GM12878 (cell line): Measurements from ENCODE around the gene INO80B. TPM values are rescaled to one million over a fixed set of nuclear protein-coding genes. Genes with fewer than 3 reads are reported as not detected.

Experiments
- ATAC-seq: fragments of 200-7000 bp; cut with Tn5 transposase; 3 replicates; pipeline ENCODE4 v1.9.1; 2020; ENCODE audit warnings: mild to moderate bottlenecking, moderate library complexity
- BruUV-seq: library from RNA; stranded (reverse); fragments of 400-500 nt; replicated peaks from 2 replicates; lab custom pipeline; 2021; lab: Mats Ljungman, UMichigan
- CTCF ChIA-PET: fragments of 300-600 bp; sonication (Branson Sonifier 250); formaldehyde crosslinking; extraction: SDS; loops from one replicate; lab custom pipeline; 2021; ENCODE audit warnings: inconsistent platforms; lab: Yijun Ruan, JAX
- POLR2A ChIA-PET: fragments of 350-600 bp; formaldehyde crosslinking; extraction: SDS; loops from one replicate; lab custom pipeline; 2021; ENCODE audit warnings: inconsistent platforms; lab: Charles Lee
- RAD21 ChIA-PET: fragments of 300-600 bp; sonication (Branson Sonifier 250); formaldehyde crosslinking; loops from one replicate; lab custom pipeline; 2023; ENCODE audit warnings: antibody characterized with exemption; ENCODE audit not compliant: unreplicated experiment; lab: Charles Lee
- SMC1A ChIA-PET: fragments of 300-600 bp; sonication (Branson Sonifier 250); formaldehyde crosslinking; loops from one replicate; lab custom pipeline; 2023; ENCODE audit not compliant: unreplicated experiment, uncharacterized antibody; lab: Charles Lee
- DNase-seq: peaks from one replicate; pipeline ENCODE4 v3.0.0-alpha.2; 2011; ENCODE audit warnings: low read depth, low spot score
- FAIRE-seq: peaks from 3 replicates; lab custom pipeline; 2011; peaks lifted over from hg19 to GRCh38; lab: Jason Lieb, UNC
- H2AFZ ChIP-seq: 2 replicates; pipeline ENCODE4 v1.6.0; 2011; ENCODE audit warnings: low read depth, low read length, control low read depth; ENCODE audit not compliant: control insufficient read depth
- H3K27ac ChIP-seq: 2 replicates; pipeline ENCODE4 v1.5.1; 2011; ENCODE audit warnings: control low read depth; ENCODE audit not compliant: control insufficient read depth, insufficient read depth
- H3K27me3 ChIP-seq, 2 experiments: replicated peaks in 1 of 2; 2 replicates each; pipeline versions ENCODE4 v1.6.0 to v1.6.1; 2011; ENCODE audit warnings: low read length in 1 of 2; ENCODE audit not compliant: control insufficient read depth in 2 of 2, insufficient read depth in 2 of 2
- H3K36me3 ChIP-seq, 2 experiments: 2 replicates each; pipeline ENCODE4 v1.5.1; 2011; ENCODE audit warnings: low read length in 1 of 2; ENCODE audit not compliant: control insufficient read depth in 2 of 2, insufficient read depth in 2 of 2
- H3K4me1 ChIP-seq: 2 replicates; pipeline ENCODE4 v1.6.1; 2011; ENCODE audit warnings: mild to moderate bottlenecking, low read length, moderate library complexity, mixed read lengths; ENCODE audit not compliant: control insufficient read depth, insufficient read depth
- H3K4me2 ChIP-seq: 2 replicates; pipeline ENCODE4 v1.6.0; 2011; ENCODE audit warnings: control low read depth; ENCODE audit not compliant: control insufficient read depth, insufficient read depth
- H3K4me3 ChIP-seq: fragments of 200-600 bp; sonication (generic); 2 replicates; pipeline ENCODE4 v1.5.1; 2016
- H3K79me2 ChIP-seq: 2 replicates; pipeline ENCODE4 v1.6.0; 2011; ENCODE audit warnings: low read length; ENCODE audit not compliant: control insufficient read depth, insufficient read depth
- H3K9ac ChIP-seq: 2 replicates; pipeline ENCODE4 v1.8.0; 2011; ENCODE audit warnings: low read length, control low read depth, mixed read lengths; ENCODE audit not compliant: control insufficient read depth, insufficient read depth
- H3K9me3 ChIP-seq: replicated peaks from 3 replicates; pipeline ENCODE4 v1.5.1; 2011; ENCODE audit warnings: mild to moderate bottlenecking, low read length; ENCODE audit not compliant: control insufficient read depth, insufficient read depth
- H4K20me1 ChIP-seq: 2 replicates; pipeline ENCODE4 v1.6.0; 2011; ENCODE audit not compliant: control insufficient read depth, insufficient read depth
- CBFB ChIP-seq: IDR thresholded peaks from 2 replicates; pipeline ENCODE4 v1.6.1; 2016; ENCODE audit warnings: antibody characterized with exemption, low read depth
- CHD4 ChIP-seq: fragments of 200-600 bp; sonication (generic); IDR thresholded peaks from 2 replicates; pipeline ENCODE4 v1.6.1; 2016; ENCODE audit warnings: mild to moderate bottlenecking
- EED ChIP-seq: sonication (generic); IDR thresholded peaks from 2 replicates; pipeline ENCODE4 v1.6.1; 2016; ENCODE audit warnings: antibody characterized with exemption, low read depth
- EP300 ChIP-seq, 2 experiments: fragments of 150-350 bp in 1 of 2; IDR thresholded peaks; 2 replicates each; pipeline ENCODE4 v1.6.1; 2011 to 2012; ENCODE audit warnings: low read depth in 2 of 2, low read length in 2 of 2, borderline replicate concordance in 1 of 2, improper control_type of control experiment in 1 of 2, inconsistent platforms in 1 of 2; ENCODE audit not compliant: control insufficient read depth in 1 of 2
- GABPA ChIP-seq: IDR thresholded peaks from 2 replicates; pipeline ENCODE4 v1.6.1; 2014; ENCODE audit warnings: antibody characterized with exemption, low read depth, mild to moderate bottlenecking, inconsistent platforms
- HDAC2 ChIP-seq: fragments of 200-600 bp; sonication (generic); IDR thresholded peaks from 2 replicates; pipeline ENCODE4 v1.6.1; 2017
- IKZF2 ChIP-seq, 2 experiments: fragments of 450-650 bp; IDR thresholded peaks; 2 replicates each; pipeline ENCODE4 v1.6.1; 2017; ENCODE audit warnings: mild to moderate bottlenecking in 2 of 2, moderate library complexity in 2 of 2
- KAT2A ChIP-seq: conservative IDR thresholded peaks from 2 replicates; pipeline ENCODE4 v1.6.1; 2011; ENCODE audit warnings: low read depth, low read length; ENCODE audit not compliant: control insufficient read depth
- KDM1A ChIP-seq: fragments of 200-600 bp; sonication (generic); IDR thresholded peaks from 2 replicates; pipeline ENCODE4 v1.6.1; 2016; ENCODE audit warnings: borderline replicate concordance
- PKNOX1 ChIP-seq: fragments of 450-650 bp; IDR thresholded peaks from 2 replicates; pipeline ENCODE4 v1.6.1; 2016; ENCODE audit warnings: mild to moderate bottlenecking
- POLR2AphosphoS5 ChIP-seq: IDR thresholded peaks from 2 replicates; pipeline ENCODE4 v1.6.1; 2011; ENCODE audit warnings: mild to moderate bottlenecking, low read length, inconsistent platforms
- RAD21 ChIP-seq: IDR thresholded peaks from 2 replicates; pipeline ENCODE4 v1.6.1; 2011; ENCODE audit warnings: mild to moderate bottlenecking, low read depth, low read length, moderate library complexity; ENCODE audit not compliant: insufficient read depth
- SIN3A ChIP-seq: IDR thresholded peaks from 2 replicates; pipeline ENCODE4 v1.6.1; 2012; ENCODE audit warnings: low read depth, low read length, improper control_type of control experiment
- SP1 ChIP-seq: IDR thresholded peaks from one replicate; pipeline ENCODE4 v1.6.1; 2011; ENCODE audit warnings: low read depth, low read length
- TAF1 ChIP-seq: IDR thresholded peaks from 2 replicates; pipeline ENCODE4 v1.6.1; 2011; ENCODE audit warnings: mild to moderate bottlenecking, low read depth, low read length, borderline replicate concordance
- WRNIP1 ChIP-seq: IDR thresholded peaks from 2 replicates; pipeline ENCODE4 v1.6.1; 2011; ENCODE audit warnings: low read depth, low read length, improper control_type of control experiment, borderline replicate concordance
- YBX1 ChIP-seq: fragments of 450-650 bp; IDR thresholded peaks from 2 replicates; pipeline ENCODE4 v1.6.1; 2016; ENCODE audit warnings: antibody characterized with exemption
- WGBS: methylation state at CpG from one replicate; pipeline ENCODE4 v1.1.6; 2016; ENCODE audit warnings: low lambda C conversion rate; ENCODE audit not compliant: insufficient replicate concordance, insufficient coverage; ENCODE audit errors: missing lambda C conversion rate; 5-methylcytosine and 5-hydroxymethylcytosine counted together
- in situ Hi-C: fragments of 300-500 bp; cut with MboI; formaldehyde crosslinking; loops from 9 replicates; pipeline ENCODE4 v1.14.3; 2018; ENCODE audit warnings: mixed read lengths
- intact Hi-C: fragments of 100-400 bp; cut with micrococcal nuclease; formaldehyde crosslinking; loops from one replicate; pipeline ENCODE4 v1.14.2; 2022; ENCODE audit not compliant: unreplicated experiment
- polyA plus RNA-seq, 11 experiments: library from polyadenylated mRNA; depleted of rRNA in 4 of 11; unstranded in 6 of 11; stranded (reverse) in 5 of 11; fragments of >200 nt; fragmentation: Nextera tagmentation in 4 of 11; fragmentation: Illumina TruSeq in 1 of 11; extraction: Ambion mirVana in 4 of 11; extraction: Trizol in 1 of 11; gene quantifications; 1 replicate in 1 of 11; 2 replicates in 10 of 11; pipeline versions ENCODE4 v1.2.1 to v1.2.3, GENCODE V29; 2011 to 2016; ENCODE audit warnings: inconsistent platforms in 2 of 11, missing spikeins in 2 of 11, low read depth in 1 of 11
- total RNA-seq, 4 experiments: library from RNA; depleted of rRNA in 3 of 4; stranded (reverse); fragments of >200 nt in 3 of 4; fragmentation: Illumina TruSeq in 1 of 4; extraction: Trizol in 1 of 4; gene quantifications; 2 replicates each; pipeline versions ENCODE4 v1.2.1 to v1.2.3, GENCODE V29; 2013 to 2021
- TF ChIP-seq, protein P1 (sequence below), 3 experiments: IDR thresholded peaks in 2 of 3; conservative IDR thresholded peaks in 1 of 3; 2 replicates each; pipeline ENCODE4 v1.5.1; 2011; ENCODE audit warnings: low read depth in 3 of 3, low read length in 3 of 3, mild to moderate bottlenecking in 3 of 3, control low read depth in 2 of 3, moderate library complexity in 2 of 3, inconsistent platforms in 1 of 3, mixed read lengths in 1 of 3; ENCODE audit not compliant: control insufficient read depth in 2 of 3, insufficient read depth in 1 of 3; ENCODE audit errors: extremely low read depth in 1 of 3
- TF ChIP-seq, protein P2 (sequence below): IDR thresholded peaks from 2 replicates; pipeline ENCODE4 v1.6.1; 2012; ENCODE audit warnings: low read depth, low read length, improper control_type of control experiment

The INO80B gene
- total and polyA plus RNA-seq, 10 of the 15 experiments (the other 5 are each of a cell fraction or from before 2014, with no cell fraction given): 1.3 to 26.7 (median 11.1) TPM

GRCh38 chr2:74482801-74483674, 28.2 kb downstream of the INO80B start, which contains the start of the genes CCDC142 and TTC31:
Gene CCDC142 (minus strand): TSS chr2:74482998. CDS start chr2:74482837, 161 bp downstream.
Gene TTC31 (plus strand): TSS chr2:74483081. CDS start chr2:74483096, 15 bp downstream.
- Histone ChIP-seq H3K27ac (peak within 1 kb of the TSS; percentile 96), H3K27me3 (no peaks in the 10 kb centered on the region; a peak in 1 of 4 replicates), H3K79me2 (peaks cover 27% of the 10 kb centered on the region), H3K4me2 (peak within 1 kb of the TSS; percentile 96), H3K36me3 (no peaks in the 10 kb centered on the region; a peak in 1 of 4 replicates), H3K4me3 (peak within 1 kb of the TSS; percentile 97), H4K20me1 (no peaks in the 10 kb centered on the region; the same call in 1 of the 2 replicates), H3K9ac (peak within 1 kb of the TSS; percentile 91), H2AFZ (peak within 1 kb of the TSS; percentile 100), H3K4me1 (peaks cover 13% of the 10 kb centered on the region), H3K9me3 (no peaks in the 10 kb centered on the region)
- ATAC-seq (peak; percentile 95), DNase-seq (peak; percentile 89), FAIRE-seq (peak; percentile 96)
- RAD21 ChIA-PET: interaction anchor here (0.5 to 5.9 kb wide), 18 partner anchors 10 to 659 kb away, joined by 3 to 121 read pairs (median 4); partner anchors contain the start of genes AUP1, DQX1, HTRA2 and INO80B
- intact Hi-C loops: loop anchor here (1.0 to 2.0 kb wide), 6 partner anchors 20 to 104 kb away; partner anchors contain the start of gene WBP1
- in situ Hi-C loops: loop anchor here (10.0 kb wide), 1 partner anchor 102 kb away; no protein-coding TSS in a partner anchor
- POLR2A ChIA-PET: interaction anchor here (0.6 to 3.6 kb wide), 12 partner anchors 9 to 108 kb away, joined by 3 to 44 read pairs (median 8); partner anchors contain the start of genes AUP1, HTRA2, INO80B and MRPL53
- BruUV-seq: TSS peak; percentile 97
- SMC1A ChIA-PET: interaction anchor here (0.8 to 5.7 kb wide), 18 partner anchors 10 to 158 kb away, joined by 3 to 128 read pairs (median 5); partner anchors contain the start of genes INO80B, MRPL53 and WBP1
- 1% methylated on average over 47 of the region's 50 CpGs for WGBS
- CTCF ChIA-PET: interaction anchor here (0.7 to 19.4 kb wide), 31 partner anchors 9 to 588 kb away, joined by 3 to 280 read pairs (median 4); partner anchors contain the start of genes AUP1, C2orf81, DQX1 and HTRA2
- TF ChIP-seq WRNIP1: no peak
- TF ChIP-seq SIN3A: peak; percentile 85; the same call in 1 of the 2 replicates
- TF ChIP-seq, protein P1, sequence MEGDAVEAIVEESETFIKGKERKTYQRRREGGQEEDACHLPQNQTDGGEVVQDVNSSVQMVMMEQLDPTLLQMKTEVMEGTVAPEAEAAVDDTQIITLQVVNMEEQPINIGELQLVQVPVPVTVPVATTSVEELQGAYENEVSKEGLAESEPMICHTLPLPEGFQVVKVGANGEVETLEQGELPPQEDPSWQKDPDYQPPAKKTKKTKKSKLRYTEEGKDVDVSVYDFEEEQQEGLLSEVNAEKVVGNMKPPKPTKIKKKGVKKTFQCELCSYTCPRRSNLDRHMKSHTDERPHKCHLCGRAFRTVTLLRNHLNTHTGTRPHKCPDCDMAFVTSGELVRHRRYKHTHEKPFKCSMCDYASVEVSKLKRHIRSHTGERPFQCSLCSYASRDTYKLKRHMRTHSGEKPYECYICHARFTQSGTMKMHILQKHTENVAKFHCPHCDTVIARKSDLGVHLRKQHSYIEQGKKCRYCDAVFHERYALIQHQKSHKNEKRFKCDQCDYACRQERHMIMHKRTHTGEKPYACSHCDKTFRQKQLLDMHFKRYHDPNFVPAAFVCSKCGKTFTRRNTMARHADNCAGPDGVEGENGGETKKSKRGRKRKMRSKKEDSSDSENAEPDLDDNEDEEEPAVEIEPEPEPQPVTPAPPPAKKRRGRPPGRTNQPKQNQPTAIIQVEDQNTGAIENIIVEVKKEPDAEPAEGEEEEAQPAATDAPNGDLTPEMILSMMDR (IDR thresholded peaks at IDR 0.05 in 2 of 3, conservative IDR thresholded peaks at IDR 0.05 in 1 of 3; ENCODE audit: control insufficient read depth in 2 of 3, extremely low read depth in 1 of 3, insufficient read depth in 1 of 3, low read depth in 3 of 3, low read length in 3 of 3): peak; percentile 93 to 97 (median 97)
- peak; percentile 56 to 61 for TF ChIP-seq IKZF2 (IDR thresholded peaks at IDR 0.05)
- TF ChIP-seq EED: no peak; the same call in 1 of the 2 replicates
- no peak for TF ChIP-seq KAT2A
- TF ChIP-seq KDM1A: no peak
- no peak for TF ChIP-seq PKNOX1
- TF ChIP-seq, protein P2, sequence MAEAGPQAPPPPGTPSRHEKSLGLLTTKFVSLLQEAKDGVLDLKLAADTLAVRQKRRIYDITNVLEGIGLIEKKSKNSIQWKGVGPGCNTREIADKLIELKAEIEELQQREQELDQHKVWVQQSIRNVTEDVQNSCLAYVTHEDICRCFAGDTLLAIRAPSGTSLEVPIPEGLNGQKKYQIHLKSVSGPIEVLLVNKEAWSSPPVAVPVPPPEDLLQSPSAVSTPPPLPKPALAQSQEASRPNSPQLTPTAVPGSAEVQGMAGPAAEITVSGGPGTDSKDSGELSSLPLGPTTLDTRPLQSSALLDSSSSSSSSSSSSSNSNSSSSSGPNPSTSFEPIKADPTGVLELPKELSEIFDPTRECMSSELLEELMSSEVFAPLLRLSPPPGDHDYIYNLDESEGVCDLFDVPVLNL: peak; percentile 74; the same call in 1 of the 2 replicates
- peak; percentile 95 for TF ChIP-seq GABPA
- TF ChIP-seq POLR2AphosphoS5: peak; percentile 85
- peak; percentile 97; the same call in 1 of the 2 replicates for TF ChIP-seq HDAC2
- peak; percentile 41 for TF ChIP-seq CBFB
- peak; percentile 87; the same call in 1 of the 2 replicates for TF ChIP-seq TAF1
- no peak for TF ChIP-seq CHD4
- TF ChIP-seq SP1: no peak
- no peak for TF ChIP-seq YBX1
- TF ChIP-seq RAD21: peak; percentile 78
- no peak for TF ChIP-seq EP300 (IDR thresholded peaks at IDR 0.05; ENCODE audit: borderline replicate concordance in 1 of 2, control insufficient read depth in 1 of 2, low read depth in 2 of 2, low read length in 2 of 2)
